Smooth muscle cell (in vitro differentiated cells): ENCODE results near the gene ZMPSTE24. TPM values are rescaled to one million over a fixed set of nuclear protein-coding genes. Genes with fewer than 3 reads are reported as not detected.

ENCODE experiments used
- DNase-seq: peaks from one replicate; lab custom pipeline; 2025; ENCODE audit not compliant: unreplicated experiment; lab: John Stamatoyannopoulos, UW
- H2AFZ ChIP-seq: fragments of 200-600 bp; sonication (generic); 2 replicates; pipeline ENCODE4 v1.6.0; 2016; ENCODE audit warnings: antibody characterized with exemption, low read depth, mild to moderate bottlenecking
- H3F3A ChIP-seq: fragments of 200-600 bp; sonication (generic); 2 replicates; pipeline ENCODE4 v1.6.0; 2017; ENCODE audit warnings: antibody characterized with exemption, low read depth
- H3K27ac ChIP-seq: fragments of 200-600 bp; sonication (generic); 2 replicates; pipeline ENCODE4 v1.5.1; 2016; ENCODE audit warnings: low read depth, mild to moderate bottlenecking
- H3K27me3 ChIP-seq: fragments of 200-600 bp; sonication (generic); 2 replicates; pipeline ENCODE4 v1.6.1; 2016; ENCODE audit warnings: low read depth, mild to moderate bottlenecking
- H3K36me3 ChIP-seq: fragments of 200-600 bp; sonication (generic); 2 replicates; pipeline ENCODE4 v1.5.1; 2016; ENCODE audit warnings: low read depth
- H3K4me1 ChIP-seq: fragments of 200-600 bp; sonication (generic); 2 replicates; pipeline ENCODE4 v1.5.1; 2016; ENCODE audit warnings: low read depth
- H3K4me2 ChIP-seq: fragments of 200-600 bp; sonication (generic); 2 replicates; pipeline ENCODE4 v1.6.0; 2016; ENCODE audit warnings: mild to moderate bottlenecking
- H3K4me3 ChIP-seq: fragments of 200-600 bp; sonication (generic); 2 replicates; pipeline ENCODE4 v1.5.1; 2016; ENCODE audit warnings: mild to moderate bottlenecking
- H3K79me2 ChIP-seq: fragments of 200-600 bp; sonication (generic); 2 replicates; pipeline ENCODE4 v1.6.0; 2016; ENCODE audit warnings: low read depth, mild to moderate bottlenecking
- H3K9ac ChIP-seq: fragments of 200-600 bp; sonication (generic); 2 replicates; pipeline ENCODE4 v1.6.0; 2016; ENCODE audit warnings: low read depth
- H3K9me3 ChIP-seq: fragments of 200-600 bp; sonication (generic); replicated peaks from 2 replicates; pipeline ENCODE4 v1.5.1; 2016; ENCODE audit warnings: low read depth
- H4K20me1 ChIP-seq: fragments of 200-600 bp; sonication (generic); 2 replicates; pipeline ENCODE4 v1.6.0; 2016; ENCODE audit warnings: low read depth
- CTCF ChIP-seq: fragments of 200-600 bp; sonication (generic); IDR thresholded peaks from 2 replicates; pipeline ENCODE4 v1.5.1; 2017; ENCODE audit warnings: borderline replicate concordance, mild to moderate bottlenecking, antibody characterized with exemption; ENCODE audit not compliant: insufficient read depth, poor library complexity, severe bottlenecking
- WGBS: methylation state at CpG from one replicate; pipeline ENCODE4 v1.1.7; 2016; ENCODE audit warnings: low lambda C conversion rate; 5-methylcytosine and 5-hydroxymethylcytosine counted together
- polyA plus RNA-seq: library from polyadenylated mRNA; unstranded; fragments of >200 nt; fragmentation: Nextera tagmentation; extraction: Ambion mirVana; gene quantifications from 2 replicates; pipeline ENCODE4 v1.2.1, GENCODE V29; 2016
- total RNA-seq: library from RNA; depleted of rRNA; stranded (reverse); fragments of >200 nt; gene quantifications from 2 replicates; pipeline ENCODE4 v1.2.3, GENCODE V29; 2014

ZMPSTE24 gene
- total and polyA plus RNA-seq, 2 experiments from 2014 or later = 28.8 to 48.9 TPM

DNA sequence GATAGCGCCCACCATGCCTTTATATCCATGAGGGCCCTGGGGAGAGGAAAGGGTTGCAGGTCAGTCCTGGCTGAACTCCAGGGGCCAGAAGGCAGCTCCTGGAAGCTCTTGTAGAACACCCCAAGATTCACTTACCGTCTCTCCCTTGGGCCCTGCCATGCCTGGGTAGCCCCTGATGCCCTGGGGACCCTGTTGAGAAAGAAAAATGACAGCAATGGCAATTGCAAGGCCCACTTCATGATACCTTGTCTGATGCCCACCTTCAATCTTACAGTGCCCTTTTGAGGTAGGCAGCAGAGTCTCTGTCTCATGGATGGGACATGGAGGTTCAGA is 52.1 kb downstream of the ZMPSTE24 start:
- Histone ChIP-seq H2AFZ (no peak overlapping the region), H3K79me2 (no peaks in the 10 kb centered on the region), H3F3A (no peaks in the 10 kb centered on the region), H3K4me3 (no peak overlapping the region), H3K27ac (no peak overlapping the region), H3K27me3 (no peaks in the 10 kb centered on the region), H3K9ac (no peak overlapping the region), H3K4me2 (no peak overlapping the region), H4K20me1 (no peaks in the 10 kb centered on the region), H3K36me3 (no peaks in the 10 kb centered on the region), H3K9me3 (no peaks in the 10 kb centered on the region), H3K4me1 (peaks cover 25% of the 10 kb centered on the region)
- no peak for DNase-seq
- 97% methylated on average over 2 of the region's 2 CpGs for WGBS
- no peak for TF ChIP-seq CTCF

DNA sequence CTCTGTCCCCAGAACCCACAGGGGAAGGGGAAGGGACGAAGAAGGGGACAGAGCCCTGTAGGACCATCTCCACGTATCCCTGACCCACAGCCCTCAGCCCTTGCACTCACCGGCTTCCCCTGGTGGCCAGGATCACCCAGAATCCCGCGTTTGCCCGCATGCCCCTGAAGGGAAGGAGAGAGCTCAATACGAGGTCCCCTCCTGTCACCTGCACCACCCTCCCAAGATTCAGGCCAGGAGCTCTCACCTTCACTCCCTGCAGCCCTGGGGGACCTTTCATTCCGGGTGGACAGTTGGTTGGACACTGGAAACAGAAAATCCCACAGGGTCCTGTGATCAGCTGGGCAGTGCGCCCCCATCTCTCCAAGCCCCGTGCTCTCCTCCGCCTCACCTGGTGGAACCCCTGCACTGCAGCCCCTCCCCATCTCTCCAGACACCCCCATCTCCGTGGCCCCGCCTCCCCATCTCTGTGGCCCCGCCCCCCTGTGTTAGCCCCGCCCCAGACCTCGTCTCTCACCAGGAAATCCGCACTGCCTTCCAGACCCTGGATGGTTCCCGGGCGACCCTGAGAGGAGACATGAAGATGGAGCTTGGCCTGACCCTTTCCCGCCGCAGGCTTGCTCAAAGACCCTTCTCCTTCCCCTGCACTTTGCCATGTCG is 53.1 kb downstream of the ZMPSTE24 start:
- no peak overlapping the region for H3K4me3 ChIP-seq
- no peak overlapping the region for H3K27ac ChIP-seq
- no peaks in the 10 kb centered on the region for H4K20me1 ChIP-seq
- H3K4me1 ChIP-seq = peaks cover 25% of the 10 kb centered on the region
- no peak for DNase-seq
- TF ChIP-seq CTCF = no peak
- no peak overlapping the region for H3K4me2 ChIP-seq
- no peaks in the 10 kb centered on the region for H3K36me3 ChIP-seq
- no peak overlapping the region for H2AFZ ChIP-seq
- WGBS = 93% methylated on average over 18 of the region's 22 CpGs
- H3F3A ChIP-seq = no peaks in the 10 kb centered on the region
- no peak overlapping the region for H3K9ac ChIP-seq
- no peaks in the 10 kb centered on the region for H3K79me2 ChIP-seq
- no peaks in the 10 kb centered on the region for H3K9me3 ChIP-seq
- H3K27me3 ChIP-seq = peaks cover under 1% of the 10 kb centered on the region

DNA sequence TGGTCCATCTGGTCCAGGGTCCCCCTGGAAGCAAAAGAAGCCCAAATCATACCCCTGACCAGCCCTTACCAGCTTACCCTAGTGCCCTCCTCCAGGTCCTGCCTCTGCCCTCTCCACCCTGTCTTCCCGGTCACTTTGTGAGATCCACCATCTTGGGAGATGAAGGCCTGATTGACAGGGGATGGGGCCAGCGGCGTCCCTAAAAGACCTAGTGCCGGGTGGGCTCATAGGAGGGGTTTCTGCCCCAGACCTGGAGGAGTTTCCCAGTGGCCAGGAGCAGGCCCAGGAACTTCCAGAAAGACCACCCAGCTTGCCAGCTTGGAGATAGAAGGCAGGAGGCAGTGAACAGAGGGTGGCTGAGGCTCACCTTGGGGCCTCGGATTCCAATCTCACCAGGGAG is 53.7 kb downstream of the ZMPSTE24 start:
- Histone ChIP-seq H3K4me2 (no peak overlapping the region), H3K4me3 (no peak overlapping the region), H3K9me3 (no peaks in the 10 kb centered on the region), H3K4me1 (peaks cover 25% of the 10 kb centered on the region), H3K36me3 (no peaks in the 10 kb centered on the region), H3K9ac (no peak overlapping the region), H3K27me3 (peaks cover 6% of the 10 kb centered on the region), H2AFZ (no peak overlapping the region), H3F3A (no peaks in the 10 kb centered on the region), H4K20me1 (no peaks in the 10 kb centered on the region), H3K79me2 (no peaks in the 10 kb centered on the region), H3K27ac (no peak overlapping the region)
- no peak for TF ChIP-seq CTCF
- WGBS = 93% methylated on average over 5 of the region's 5 CpGs
- DNase-seq = no peak
